H1 (cell line): ENCODE data around the gene ZNF423. TPM values are rescaled to one million over a fixed set of nuclear protein-coding genes. Genes with fewer than 3 reads are reported as not detected.

Experiments used
- CTCF ChIA-PET: fragments of 300-600 bp; sonication (Branson Sonifier 250); formaldehyde crosslinking; loops from one replicate; lab custom pipeline; 2021; ENCODE audit not compliant: partially characterized antibody; lab: Charles Lee
- POLR2A ChIA-PET: fragments of 300-600 bp; sonication (Branson Sonifier 250); formaldehyde crosslinking; loops from one replicate; lab custom pipeline; 2021; ENCODE audit warnings: inconsistent platforms; ENCODE audit not compliant: partially characterized antibody; lab: Charles Lee
- DNase-seq, 2 experiments: peaks; one replicate each; pipeline versions ENCODE4 v3.0.0 to v3.0.0-alpha.2; 2010 to 2022; ENCODE audit warnings: low spot score in 2 of 2, low read depth in 1 of 2, mixed read lengths in 1 of 2
- FAIRE-seq: peaks from 2 replicates; lab custom pipeline; 2011; peaks lifted over from hg19 to GRCh38; lab: Jason Lieb, UNC
- H2AFZ ChIP-seq: 2 replicates; pipeline ENCODE4 v1.8.1; 2012; ENCODE audit warnings: low read length, inconsistent platforms
- H2AK5ac ChIP-seq: 2 replicates; pipeline ENCODE4 v1.6.1; 2013; ENCODE audit warnings: low read depth, low read length
- H2BK120ac ChIP-seq: replicated peaks from 2 replicates; pipeline ENCODE3; 2013; ENCODE audit warnings: low read depth, low read length, inconsistent platforms
- H2BK12ac ChIP-seq: 2 replicates; pipeline ENCODE4 v1.6.1; 2013; ENCODE audit warnings: low read depth, low read length
- H2BK15ac ChIP-seq: 2 replicates; pipeline ENCODE4 v1.6.1; 2013; ENCODE audit warnings: low read length
- H2BK20ac ChIP-seq: 2 replicates; pipeline ENCODE4 v1.6.1; 2013; ENCODE audit warnings: low read length
- H2BK5ac ChIP-seq: 2 replicates; pipeline ENCODE4 v1.6.1; 2013; ENCODE audit warnings: low read depth, low read length
- H3K14ac ChIP-seq: 2 replicates; pipeline ENCODE4 v1.6.1; 2013; ENCODE audit warnings: inconsistent platforms; ENCODE audit not compliant: insufficient read length
- H3K18ac ChIP-seq: 2 replicates; pipeline ENCODE4 v1.6.1; 2013; ENCODE audit warnings: low read length; ENCODE audit errors: extremely low read depth
- H3K23ac ChIP-seq: 2 replicates; pipeline ENCODE4 v1.6.1; 2013; ENCODE audit warnings: inconsistent platforms; ENCODE audit not compliant: insufficient read length
- H3K23me2 ChIP-seq: 2 replicates; pipeline ENCODE4 v1.6.1; 2013; ENCODE audit warnings: low read depth, low read length
- H3K27ac ChIP-seq: 2 replicates; pipeline ENCODE4 v1.6.1; 2011; ENCODE audit warnings: low read depth, low read length, inconsistent platforms
- H3K27me3 ChIP-seq, 4 experiments: replicated peaks in 1 of 4; 1 replicate in 1 of 4; 2 replicates in 3 of 4; pipeline versions ENCODE4 v1.6.1 to v1.8.1; 2011 to 2013; ENCODE audit warnings: low read length in 3 of 4, mild to moderate bottlenecking in 3 of 4, inconsistent platforms in 2 of 4, mixed read lengths in 2 of 4, moderate library complexity in 1 of 4; ENCODE audit not compliant: control insufficient read depth in 3 of 4, insufficient read depth in 3 of 4; ENCODE audit errors: extremely low read depth in 1 of 4
- H3K36me3 ChIP-seq, 4 experiments: 2 replicates each; pipeline versions ENCODE4 v1.6.1 to v1.8.1; 2011 to 2013; ENCODE audit warnings: mild to moderate bottlenecking in 4 of 4, low read length in 3 of 4, moderate library complexity in 2 of 4, control low read depth in 1 of 4, inconsistent platforms in 1 of 4; ENCODE audit not compliant: insufficient read depth in 4 of 4, control insufficient read depth in 2 of 4
- H3K4ac ChIP-seq: replicated peaks from 2 replicates; pipeline ENCODE3; 2013; ENCODE audit warnings: low read length, low read depth, mixed read lengths, inconsistent platforms; ENCODE audit not compliant: insufficient read length
- H3K4me1 ChIP-seq, 4 experiments: replicated peaks in 1 of 4; 1 replicate in 1 of 4; 2 replicates in 3 of 4; pipeline versions ENCODE4 v1.6.1 to v1.8.1; 2011 to 2013; ENCODE audit warnings: low read length in 3 of 4, inconsistent platforms in 2 of 4, mixed read lengths in 1 of 4; ENCODE audit not compliant: insufficient read depth in 4 of 4, control insufficient read depth in 3 of 4
- H3K4me2 ChIP-seq, 2 experiments: 2 replicates each; pipeline versions ENCODE4 v1.6.1 to v1.8.1; 2011 to 2013; ENCODE audit warnings: low read depth in 2 of 2, low read length in 2 of 2, control low read depth in 1 of 2, inconsistent platforms in 1 of 2, mild to moderate bottlenecking in 1 of 2; ENCODE audit not compliant: insufficient read depth in 1 of 2
- H3K4me3 ChIP-seq, 4 experiments: fragments of 200-600, 300-600 bp in 1 of 4; sonication (generic), shearing (Covaris generic), sonication (Bioruptor Twin) in 1 of 4; 2 replicates each; pipeline versions ENCODE4 v1.5.1 to v1.8.1; 2011 to 2016; ENCODE audit warnings: low read length in 4 of 4, low read depth in 3 of 4, control low read depth in 2 of 4, inconsistent platforms in 2 of 4, mild to moderate bottlenecking in 2 of 4, mixed read lengths in 1 of 4, moderate library complexity in 1 of 4; ENCODE audit not compliant: insufficient read depth in 2 of 4; ENCODE audit errors: extremely low read depth in 1 of 4
- H3K56ac ChIP-seq: replicated peaks from 2 replicates; pipeline ENCODE3; 2013; ENCODE audit warnings: low read depth, mild to moderate bottlenecking, mixed read lengths, low read length, inconsistent platforms; ENCODE audit not compliant: insufficient read length
- H3K79me1 ChIP-seq: 2 replicates; pipeline ENCODE4 v1.6.1; 2013; ENCODE audit warnings: low read depth, low read length, control low read depth
- H3K79me2 ChIP-seq, 2 experiments: 2 replicates each; pipeline versions ENCODE4 v1.6.1 to v1.8.1; 2012 to 2013; ENCODE audit warnings: low read length in 2 of 2, mild to moderate bottlenecking in 2 of 2, inconsistent platforms in 1 of 2; ENCODE audit not compliant: insufficient read depth in 2 of 2, control insufficient read depth in 1 of 2
- H3K9ac ChIP-seq, 4 experiments: replicated peaks in 1 of 4; 1 replicate in 1 of 4; 2 replicates in 3 of 4; pipeline versions ENCODE4 v1.6.1 to v1.8.1; 2011 to 2013; ENCODE audit warnings: low read depth in 3 of 4, low read length in 3 of 4, control low read depth in 2 of 4, mild to moderate bottlenecking in 2 of 4, moderate library complexity in 2 of 4, inconsistent platforms in 1 of 4; ENCODE audit errors: extremely low read depth in 1 of 4
- H3K9me3 ChIP-seq, 2 experiments: 2 replicates each; pipeline versions ENCODE4 v1.6.1 to v1.8.1; 2012 to 2013; ENCODE audit warnings: mild to moderate bottlenecking in 2 of 2, moderate library complexity in 2 of 2, control low read depth in 1 of 2, inconsistent platforms in 1 of 2, low read depth in 1 of 2, low read length in 1 of 2, mixed read lengths in 1 of 2; ENCODE audit not compliant: insufficient read depth in 2 of 2
- H4K20me1 ChIP-seq, 2 experiments: replicated peaks in 1 of 2; 2 replicates each; pipeline versions ENCODE3 to v1.8.1; 2011 to 2013; ENCODE audit warnings: inconsistent platforms in 2 of 2, low read length in 2 of 2, mild to moderate bottlenecking in 1 of 2; ENCODE audit not compliant: insufficient read depth in 2 of 2, control insufficient read depth in 1 of 2
- H4K5ac ChIP-seq: 2 replicates; pipeline ENCODE4 v1.6.1; 2013; ENCODE audit warnings: low read length, low read depth, mixed read lengths, inconsistent platforms; ENCODE audit not compliant: insufficient read length
- H4K8ac ChIP-seq: 2 replicates; pipeline ENCODE4 v1.8.0; 2013; ENCODE audit warnings: mild to moderate bottlenecking, moderate library complexity, low read length, inconsistent platforms; ENCODE audit not compliant: insufficient read depth; ENCODE audit errors: extremely low read depth
- H4K91ac ChIP-seq: replicated peaks from 2 replicates; pipeline ENCODE3; 2013; ENCODE audit warnings: low read length, mixed read lengths, inconsistent platforms; ENCODE audit not compliant: insufficient read length
- CEBPB ChIP-seq: IDR thresholded peaks from 2 replicates; pipeline ENCODE4 v1.6.1; 2012; ENCODE audit warnings: low read depth, low read length
- CREB1 ChIP-seq: IDR thresholded peaks from 2 replicates; pipeline ENCODE4 v1.6.1; 2012; ENCODE audit warnings: inconsistent platforms
- EGR1 ChIP-seq: IDR thresholded peaks from 2 replicates; pipeline ENCODE4 v1.6.1; 2011; ENCODE audit warnings: low read depth, low read length, borderline replicate concordance
- EP300 ChIP-seq, 2 experiments: IDR thresholded peaks; 1 replicate in 1 of 2; 2 replicates in 1 of 2; pipeline ENCODE4 v1.6.1; 2011 to 2012; ENCODE audit warnings: low read depth in 2 of 2, low read length in 2 of 2, mild to moderate bottlenecking in 2 of 2, borderline replicate concordance in 1 of 2, inconsistent platforms in 1 of 2, moderate library complexity in 1 of 2
- GABPA ChIP-seq: IDR thresholded peaks from 2 replicates; pipeline ENCODE4 v1.6.1; 2011; ENCODE audit warnings: mild to moderate bottlenecking, low read length, moderate library complexity, borderline replicate concordance; ENCODE audit not compliant: insufficient read depth
- HDAC2 ChIP-seq, 2 experiments: fragments of 300-600 bp in 1 of 2; sonication (generic) in 1 of 2; IDR thresholded peaks; 2 replicates each; pipeline ENCODE4 v1.6.1; 2011 to 2012; ENCODE audit warnings: low read depth in 2 of 2, low read length in 2 of 2, mild to moderate bottlenecking in 2 of 2, moderate library complexity in 2 of 2, borderline replicate concordance in 1 of 2, inconsistent platforms in 1 of 2
- RAD21 ChIP-seq, 2 experiments: IDR thresholded peaks in 1 of 2; conservative IDR thresholded peaks in 1 of 2; 2 replicates each; pipeline ENCODE4 v1.6.1; 2011; ENCODE audit warnings: low read depth in 2 of 2, low read length in 2 of 2, improper control_type of control experiment in 1 of 2, inconsistent platforms in 1 of 2, mild to moderate bottlenecking in 1 of 2, moderate library complexity in 1 of 2
- RFX5 ChIP-seq: IDR thresholded peaks from 2 replicates; pipeline ENCODE4 v1.6.1; 2011; ENCODE audit warnings: low read depth, low read length, improper control_type of control experiment, borderline replicate concordance
- SP2 ChIP-seq: IDR thresholded peaks from 2 replicates; pipeline ENCODE4 v1.6.1; 2012; ENCODE audit warnings: mild to moderate bottlenecking, low read length, inconsistent platforms
- SRF ChIP-seq: IDR thresholded peaks from 2 replicates; pipeline ENCODE4 v1.6.1; 2011; ENCODE audit warnings: mild to moderate bottlenecking, low read depth, low read length, moderate library complexity
- SUZ12 ChIP-seq: fragments of 200-600 bp; sonication (generic); IDR thresholded peaks from 2 replicates; pipeline ENCODE4 v1.6.1; 2012; ENCODE audit warnings: mild to moderate bottlenecking, inconsistent platforms, low read length, moderate library complexity, mixed read lengths
- TEAD4 ChIP-seq: IDR thresholded peaks from 2 replicates; pipeline ENCODE4 v1.6.1; 2012; ENCODE audit warnings: low read depth, low read length, inconsistent platforms, mixed read lengths
- YY1 ChIP-seq: IDR thresholded peaks from 2 replicates; pipeline ENCODE4 v1.6.1; 2011; ENCODE audit warnings: low read depth, mild to moderate bottlenecking, low read length
- ZNF274 ChIP-seq: IDR thresholded peaks from 2 replicates; pipeline ENCODE4 v1.7.0; 2012; ENCODE audit warnings: low read length, borderline replicate concordance; ENCODE audit errors: extremely low read depth
- WGBS, 2 experiments: shearing (Covaris generic) in 1 of 2; methylation state at CpG; one replicate each; pipeline versions ENCODE4 v1.1.6 to v1.1.7; 2013 to 2015; ENCODE audit warnings: low lambda C conversion rate in 2 of 2, mixed read lengths in 2 of 2, inconsistent platforms in 1 of 2, low coverage in 1 of 2, missing lambda C conversion rate in 1 of 2; ENCODE audit not compliant: insufficient replicate concordance in 2 of 2, insufficient coverage in 1 of 2, insufficient read length in 1 of 2; ENCODE audit errors: extremely low coverage in 1 of 2, missing lambda C conversion rate in 1 of 2; 5-methylcytosine and 5-hydroxymethylcytosine counted together
- polyA plus RNA-seq, 7 experiments: library from polyadenylated mRNA; depleted of rRNA in 3 of 7; stranded (reverse) in 5 of 7; unstranded in 2 of 7; fragments of >200 nt in 5 of 7; fragments of 200-250 nt in 2 of 7; gene quantifications; 1 replicate in 5 of 7; 2 replicates in 1 of 7; 4 replicates in 1 of 7; pipeline versions ENCODE4 v1.2.1 to v1.2.3, GENCODE V29; 2011 to 2013; ENCODE audit warnings: missing spikeins in 2 of 7, mixed read lengths in 2 of 7
- total RNA-seq: library from RNA; stranded (reverse); fragmentation: NEBNext Ultra II Directional; extraction: Animal tissue kit (Norgen Biotek cat#: 25700); gene quantifications from 2 replicates; pipeline ENCODE4 v1.2.1, GENCODE V29; 2021

The ZNF423 gene
- total and polyA plus RNA-seq, 2 of the 8 experiments (the other 6 are each of a cell fraction or from before 2014, with no cell fraction given) = 38.2 to 52.3 TPM

GRCh38 chr16:49494474-49494873 lies 361.4 kb downstream of the ZNF423 start:
- no peak overlapping the region for H2AFZ ChIP-seq
- H3K27me3 ChIP-seq = no peaks in the 10 kb centered on the region
- H3K4me2 ChIP-seq = no peak overlapping the region
- H3K56ac ChIP-seq = no peak overlapping the region
- no peak overlapping the region for H2BK12ac ChIP-seq
- H3K23ac ChIP-seq = no peak overlapping the region
- H4K8ac ChIP-seq = no peak overlapping the region; the same call in 1 of the 2 replicates
- H3K14ac ChIP-seq = no peak overlapping the region
- no peak overlapping the region for H2BK5ac ChIP-seq
- ChIA-PET CTCF (interaction anchor here (0.9 kb wide), 1 partner anchor 98 kb away, joined by 5 read pairs; no protein-coding TSS in a partner anchor), POLR2A (no interaction called here)
- H4K91ac ChIP-seq = no peak overlapping the region
- H3K79me2 ChIP-seq = no peaks in the 10 kb centered on the region
- DNase-seq = no peak
- H3K23me2 ChIP-seq = no peaks in the 10 kb centered on the region; the same call in 1 of the 2 replicates
- H3K4me1 ChIP-seq = peaks cover 0 to 16% (median 5%) of the 10 kb centered on the region in 4 experiments; a peak in 6 of 7 replicates
- FAIRE-seq = no peak
- H3K9ac ChIP-seq = no peak overlapping the region
- H2AK5ac ChIP-seq = no peak overlapping the region
- no peak overlapping the region for H4K5ac ChIP-seq
- H3K4me3 ChIP-seq = no peak overlapping the region
- 89% methylated on average over 7 of the region's 7 CpGs; no CpG with 5 or more reads in 1 of the 2 experiments for WGBS, 2 experiments
- H2BK15ac ChIP-seq = no peak overlapping the region
- no peak overlapping the region for H2BK20ac ChIP-seq
- H3K79me1 ChIP-seq = no peaks in the 10 kb centered on the region
- H4K20me1 ChIP-seq = peaks cover 2 to 5% of the 10 kb centered on the region in 2 experiments
- no peak overlapping the region for H3K18ac ChIP-seq
- H3K9me3 ChIP-seq = no peaks in the 10 kb centered on the region
- no peak overlapping the region for H3K27ac ChIP-seq
- no peaks in the 10 kb centered on the region for H3K36me3 ChIP-seq
- H3K4ac ChIP-seq = no peak overlapping the region
- no peak overlapping the region for H2BK120ac ChIP-seq
- no peak for TF ChIP-seq RFX5
- TF ChIP-seq SRF = no peak
- no peak for TF ChIP-seq HDAC2 (IDR thresholded peaks at IDR 0.05; ENCODE audit: borderline replicate concordance in 1 of 2, low read depth in 2 of 2, low read length in 2 of 2)
- no peak for TF ChIP-seq CREB1
- TF ChIP-seq YY1 = no peak
- no peak for TF ChIP-seq CEBPB
- no peak for TF ChIP-seq EP300 (IDR thresholded peaks at IDR 0.05; ENCODE audit: borderline replicate concordance in 1 of 2, low read depth in 2 of 2, low read length in 2 of 2)
- no peak for TF ChIP-seq ZNF274
- no peak for TF ChIP-seq RAD21 (IDR thresholded peaks at IDR 0.05 in 1 of 2, conservative IDR thresholded peaks at IDR 0.05 in 1 of 2; ENCODE audit: low read depth in 2 of 2, low read length in 2 of 2)
- no peak for TF ChIP-seq SUZ12
- TF ChIP-seq TEAD4 = no peak
- TF ChIP-seq GABPA = no peak
- no peak for TF ChIP-seq EGR1
- TF ChIP-seq SP2 = no peak
